A549 (cell line): ENCODE results near the gene ATP6V0A1.

Experiments
- CHD2 ChIP-seq: fragments of 150-350 bp; IDR thresholded peaks from 2 replicates; pipeline ENCODE4 v1.6.1; 2014; ENCODE audit warnings: low read length; ENCODE audit not compliant: partially characterized antibody
- CHD4 ChIP-seq: fragments of 200-600 bp; sonication (generic); IDR thresholded peaks from 2 replicates; pipeline ENCODE4 v1.6.1; 2016; ENCODE audit warnings: antibody characterized with exemption, mild to moderate bottlenecking, borderline replicate concordance
- CTCF ChIP-seq: fragments of >200 bp; sonication (Bioruptor Twin); formaldehyde crosslinking; IDR thresholded peaks from 3 replicates; pipeline ENCODE4 v1.5.1; 2016
- ESRRA ChIP-seq: fragments of 150-350 bp; IDR thresholded peaks from 2 replicates; pipeline ENCODE4 v1.6.1; 2014; ENCODE audit warnings: mild to moderate bottlenecking, low read length, borderline replicate concordance
- HOXB13 ChIP-seq: fragments of 250-450 bp; sonication (Bioruptor Pico); IDR thresholded peaks from 2 replicates; pipeline ENCODE4 v1.5.0; 2020; ENCODE audit warnings: low read depth, mild to moderate bottlenecking, moderate library complexity
- KDM5A ChIP-seq: fragments of 200-600 bp; sonication (generic); IDR thresholded peaks from 2 replicates; pipeline ENCODE4 v1.6.1; 2016; ENCODE audit warnings: antibody characterized with exemption, mild to moderate bottlenecking
- MAFK ChIP-seq: fragments of 450-650 bp; IDR thresholded peaks from 2 replicates; pipeline ENCODE4 v1.6.1; 2014; ENCODE audit not compliant: partially characterized antibody
- POLR2A ChIP-seq: IDR thresholded peaks from 2 replicates; pipeline ENCODE4 v1.6.1; 2012; ENCODE audit warnings: mild to moderate bottlenecking, low read length
- POLR2AphosphoS2 ChIP-seq: conservative IDR thresholded peaks from 2 replicates; pipeline ENCODE4 v1.6.1; 2012; ENCODE audit warnings: low read length, improper control_type of control experiment, inconsistent platforms
- RAD21 ChIP-seq, 2 experiments: fragments of >200 bp in 1 of 2; sonication (Bioruptor Twin) in 1 of 2; formaldehyde crosslinking in 1 of 2; IDR thresholded peaks in 1 of 2; conservative IDR thresholded peaks in 1 of 2; 2 replicates in 1 of 2; 3 replicates in 1 of 2; pipeline ENCODE4 v1.6.1; 2012 to 2018; ENCODE audit warnings: inconsistent platforms in 1 of 2
- RARB ChIP-seq: fragments of 250-450 bp; sonication (Bioruptor Pico); IDR thresholded peaks from 2 replicates; pipeline ENCODE4 v1.8.0; 2021; ENCODE audit warnings: mild to moderate bottlenecking, moderate library complexity
- ZFP36 ChIP-seq: fragments of 450-650 bp; IDR thresholded peaks from 2 replicates; pipeline ENCODE4 v1.6.1; 2014; ENCODE audit warnings: borderline replicate concordance; ENCODE audit not compliant: partially characterized antibody
- TF ChIP-seq, protein P1 (sequence below): fragments of >200 bp; sonication (Bioruptor Twin); formaldehyde crosslinking; IDR thresholded peaks from 3 replicates; pipeline ENCODE4 v1.6.1; 2016

- TF ChIP-seq RAD21 (conservative IDR thresholded peaks at IDR 0.05 in 1 of 2, IDR thresholded peaks at IDR 0.05 in 1 of 2) (no peak), POLR2A (no peak), CTCF (no peak), CHD2 (no peak), ZFP36 (no peak), KDM5A (no peak), HOXB13 (CRISPR knock-in tag) (no peak), RARB (CRISPR knock-in tag) (no peak), CHD4 (no peak), ESRRA (no peak), MAFK (no peak), POLR2AphosphoS2 (no peak)
- TF ChIP-seq, protein P1, sequence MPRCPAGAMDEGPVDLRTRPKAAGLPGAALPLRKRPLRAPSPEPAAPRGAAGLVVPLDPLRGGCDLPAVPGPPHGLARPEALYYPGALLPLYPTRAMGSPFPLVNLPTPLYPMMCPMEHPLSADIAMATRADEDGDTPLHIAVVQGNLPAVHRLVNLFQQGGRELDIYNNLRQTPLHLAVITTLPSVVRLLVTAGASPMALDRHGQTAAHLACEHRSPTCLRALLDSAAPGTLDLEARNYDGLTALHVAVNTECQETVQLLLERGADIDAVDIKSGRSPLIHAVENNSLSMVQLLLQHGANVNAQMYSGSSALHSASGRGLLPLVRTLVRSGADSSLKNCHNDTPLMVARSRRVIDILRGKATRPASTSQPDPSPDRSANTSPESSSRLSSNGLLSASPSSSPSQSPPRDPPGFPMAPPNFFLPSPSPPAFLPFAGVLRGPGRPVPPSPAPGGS, result no peak
Measured at GRCh38 chr17:42485680-42486079, 27.0 kb downstream of the ATP6V0A1 start.
